ENCODE results near the gene AKNA. TPM values are rescaled to one million over a fixed set of nuclear protein-coding genes. Genes with fewer than 3 reads are reported as not detected.

AKNA gene
- total RNA-seq, 1 donor, result 11.2 TPM

DNA sequence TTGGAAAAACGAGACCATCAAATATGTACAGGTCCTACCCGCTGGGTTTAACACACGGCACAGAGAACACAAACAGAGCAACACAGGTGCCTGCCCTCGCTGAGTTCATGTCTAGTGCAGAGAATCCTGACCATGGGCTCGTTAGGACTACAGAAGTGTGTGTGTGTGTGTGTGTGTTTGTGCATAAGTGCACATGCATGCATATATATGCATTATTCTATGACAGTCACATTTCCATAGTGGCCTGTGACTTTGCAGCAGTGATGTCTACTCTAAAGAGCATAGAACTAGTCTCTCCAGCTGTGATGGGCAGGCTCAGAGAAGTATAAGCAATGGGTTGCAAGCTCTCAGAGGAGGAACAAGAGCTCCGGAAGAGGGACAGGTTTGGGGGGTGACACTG, 30.4 kb downstream of the AKNA start:
- TF ChIP-seq, protein P1, sequence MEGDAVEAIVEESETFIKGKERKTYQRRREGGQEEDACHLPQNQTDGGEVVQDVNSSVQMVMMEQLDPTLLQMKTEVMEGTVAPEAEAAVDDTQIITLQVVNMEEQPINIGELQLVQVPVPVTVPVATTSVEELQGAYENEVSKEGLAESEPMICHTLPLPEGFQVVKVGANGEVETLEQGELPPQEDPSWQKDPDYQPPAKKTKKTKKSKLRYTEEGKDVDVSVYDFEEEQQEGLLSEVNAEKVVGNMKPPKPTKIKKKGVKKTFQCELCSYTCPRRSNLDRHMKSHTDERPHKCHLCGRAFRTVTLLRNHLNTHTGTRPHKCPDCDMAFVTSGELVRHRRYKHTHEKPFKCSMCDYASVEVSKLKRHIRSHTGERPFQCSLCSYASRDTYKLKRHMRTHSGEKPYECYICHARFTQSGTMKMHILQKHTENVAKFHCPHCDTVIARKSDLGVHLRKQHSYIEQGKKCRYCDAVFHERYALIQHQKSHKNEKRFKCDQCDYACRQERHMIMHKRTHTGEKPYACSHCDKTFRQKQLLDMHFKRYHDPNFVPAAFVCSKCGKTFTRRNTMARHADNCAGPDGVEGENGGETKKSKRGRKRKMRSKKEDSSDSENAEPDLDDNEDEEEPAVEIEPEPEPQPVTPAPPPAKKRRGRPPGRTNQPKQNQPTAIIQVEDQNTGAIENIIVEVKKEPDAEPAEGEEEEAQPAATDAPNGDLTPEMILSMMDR (IDR thresholded peaks at IDR 0.05; ENCODE audit: insufficient read depth, low read depth, low read length), result no peak
- no peak for DNase-seq (ENCODE audit: low read depth)
- no peak overlapping the region for H3K4me3 ChIP-seq (ENCODE audit: low read depth, low read length)

DNA sequence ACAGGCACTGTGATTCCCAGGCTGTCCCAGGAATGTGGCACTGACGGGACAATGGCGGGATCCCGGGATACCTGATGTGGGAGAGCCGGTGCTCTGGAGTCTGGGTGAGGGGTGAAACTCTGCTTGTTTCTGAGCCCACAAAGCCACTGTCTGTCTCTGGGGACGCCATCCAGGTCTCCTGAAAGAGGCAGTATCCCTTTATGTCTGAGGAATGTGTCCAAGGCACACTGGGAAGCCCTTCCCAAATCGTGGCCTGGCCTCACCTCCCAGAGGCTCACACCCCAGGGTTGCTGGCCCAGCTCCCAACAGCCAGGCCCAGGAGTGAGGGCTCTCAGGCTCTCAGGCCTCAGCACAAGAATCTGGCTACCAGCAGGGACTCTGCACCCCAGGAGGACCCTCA, 31.0 kb downstream of the AKNA start:
- DNase-seq (ENCODE audit: low read depth), result no peak
- no peak overlapping the region for H3K4me3 ChIP-seq (ENCODE audit: low read depth, low read length)
- TF ChIP-seq, protein P1 (IDR thresholded peaks at IDR 0.05; ENCODE audit: insufficient read depth, low read depth, low read length), result no peak

DNA sequence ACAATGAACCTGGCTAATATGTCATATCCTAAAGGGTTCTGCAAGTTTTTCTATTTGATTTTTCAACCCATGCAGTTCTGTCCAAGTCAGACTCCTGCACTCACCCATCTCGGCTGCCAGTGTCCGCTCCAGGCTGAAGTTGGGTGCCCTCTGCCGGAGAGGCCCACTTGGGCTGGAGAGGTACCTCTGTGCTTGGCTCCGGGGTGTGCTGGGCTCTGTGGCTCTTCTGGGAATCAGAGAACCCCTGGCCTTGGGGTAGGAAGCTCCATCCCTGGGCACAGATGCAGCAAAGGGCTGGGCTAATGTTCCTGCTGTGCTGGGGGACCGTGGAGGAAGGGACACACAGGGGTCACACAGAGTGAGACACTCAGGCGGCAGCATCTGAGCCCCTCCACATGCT, 32.0 kb downstream of the AKNA start:
- TF ChIP-seq, protein P1 (IDR thresholded peaks at IDR 0.05; ENCODE audit: insufficient read depth, low read depth, low read length), result no peak
- no peak for DNase-seq (ENCODE audit: low read depth)
- no peak overlapping the region for H3K4me3 ChIP-seq (ENCODE audit: low read depth, low read length)

DNA sequence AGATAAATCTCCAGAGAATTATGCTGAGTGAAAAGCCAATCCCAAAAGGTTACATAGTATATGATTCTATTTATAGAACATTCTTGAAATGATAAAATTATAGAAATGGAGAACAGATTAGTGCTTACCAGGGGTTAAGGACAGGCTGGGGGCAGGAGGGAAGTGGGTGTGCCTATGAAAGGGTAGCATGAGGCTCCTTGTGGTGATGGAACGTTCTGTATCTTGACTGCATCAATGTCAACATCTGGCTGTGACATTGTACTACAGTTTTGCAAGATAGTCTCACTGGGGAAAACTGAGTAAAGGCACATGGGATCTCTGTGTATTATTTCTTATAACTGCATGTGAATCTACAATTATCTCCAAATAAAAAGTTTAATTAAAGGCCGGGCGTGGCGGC, 35.9 kb downstream of the AKNA start:
- TF ChIP-seq, protein P1 (IDR thresholded peaks at IDR 0.05; ENCODE audit: insufficient read depth, low read depth, low read length), result no peak
- H3K4me3 ChIP-seq (ENCODE audit: low read depth, low read length), result no peak overlapping the region
- no peak for DNase-seq (ENCODE audit: low read depth)

DNA sequence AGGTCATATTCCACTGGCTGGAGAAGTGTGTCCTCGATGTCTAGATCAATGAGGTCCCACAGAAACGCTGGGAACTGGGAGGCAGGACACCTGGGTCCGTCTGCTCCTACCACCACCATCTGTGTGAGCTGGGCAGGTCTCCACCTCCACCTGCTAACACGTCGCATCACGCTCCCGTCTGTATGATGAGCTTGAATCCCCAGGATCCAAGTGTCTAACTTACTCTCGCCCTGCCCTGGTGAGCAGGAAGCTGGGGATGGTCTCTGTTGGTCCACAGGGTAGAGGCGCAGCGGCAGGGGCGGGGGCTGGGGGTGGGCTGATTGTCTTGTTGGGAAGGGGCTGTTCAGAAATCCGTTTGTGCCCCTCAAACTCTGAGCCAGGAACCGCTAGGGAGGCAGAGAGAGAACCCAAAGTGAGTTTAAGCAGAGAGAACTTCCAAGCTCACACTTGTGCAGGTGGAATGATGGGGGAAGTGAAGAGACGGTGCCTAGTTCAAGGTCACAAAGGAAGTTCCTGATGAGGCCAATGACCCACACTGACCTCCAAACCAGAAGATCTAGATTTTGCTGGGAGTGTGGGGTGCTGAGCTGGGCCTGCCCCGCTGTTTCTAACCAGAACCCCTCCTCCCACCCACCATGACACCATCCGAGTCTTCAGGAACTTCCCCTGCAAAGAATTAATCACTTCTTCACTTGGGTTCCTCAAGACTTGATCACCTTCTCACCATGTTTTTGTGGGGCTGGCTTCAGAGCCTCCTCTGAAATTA, 37.0 kb downstream of the AKNA start:
- H3K4me3 ChIP-seq (ENCODE audit: low read depth, low read length), result no peak overlapping the region
- TF ChIP-seq, protein P1 (IDR thresholded peaks at IDR 0.05; ENCODE audit: insufficient read depth, low read depth, low read length), result no peak
- DNase-seq (ENCODE audit: low read depth), result no peak

DNA sequence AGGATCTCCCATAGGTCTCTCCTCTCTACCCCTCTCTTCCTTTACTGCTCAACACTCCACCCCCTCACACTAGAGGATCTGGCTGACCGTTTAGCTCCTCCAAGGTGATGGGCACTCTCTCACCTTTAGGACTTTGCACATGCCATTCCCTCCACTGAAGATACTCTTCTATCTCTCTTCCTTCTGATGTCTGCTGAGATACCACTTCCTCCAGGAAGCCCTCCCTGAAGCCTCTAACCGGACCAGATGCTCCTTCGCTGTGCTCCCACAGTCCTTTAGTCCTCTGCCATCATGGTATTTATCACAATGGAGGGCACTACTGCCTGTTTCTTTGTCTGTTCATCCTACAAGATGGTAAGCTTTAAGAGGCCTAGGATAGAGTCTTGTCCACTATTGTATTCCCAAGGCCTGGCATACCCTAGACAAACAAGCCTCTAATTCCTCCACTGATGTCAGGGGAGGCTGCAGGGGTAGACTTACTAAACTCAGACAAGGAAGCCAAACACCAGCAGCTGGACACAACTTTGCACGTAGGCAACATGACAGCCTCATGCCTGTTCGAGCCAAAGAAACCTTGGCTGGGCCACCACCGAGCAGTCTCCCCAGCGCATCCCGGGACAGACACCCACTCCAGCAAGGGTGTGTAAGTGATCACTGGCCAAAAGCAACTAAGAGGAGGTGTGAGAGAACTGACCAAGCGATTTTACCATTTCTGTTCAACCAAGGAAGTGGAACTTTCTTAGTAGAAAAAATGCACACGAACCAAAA, 37.9 kb downstream of the AKNA start:
- no peak overlapping the region for H3K4me3 ChIP-seq (ENCODE audit: low read depth, low read length)
- DNase-seq (ENCODE audit: low read depth), result no peak
- TF ChIP-seq, protein P1 (IDR thresholded peaks at IDR 0.05; ENCODE audit: insufficient read depth, low read depth, low read length), result no peak

All from fibroblast of villous mesenchyme (primary cell).